Limb (tissue), 2 donors: ENCODE results near the gene FYN.
"Not testable (repeated sequence)": the region's sequence is repeated elsewhere in the genome, so short reads cannot be mapped to it uniquely, and the experiment has no call there.

Experiments
- DNase-seq, 2 donors: peaks; one replicate each; pipeline ENCODE4 v3.0.0-alpha.2; 2016; ENCODE audit errors: extremely low spot score in 2 of 2

The FYN gene

DNA sequence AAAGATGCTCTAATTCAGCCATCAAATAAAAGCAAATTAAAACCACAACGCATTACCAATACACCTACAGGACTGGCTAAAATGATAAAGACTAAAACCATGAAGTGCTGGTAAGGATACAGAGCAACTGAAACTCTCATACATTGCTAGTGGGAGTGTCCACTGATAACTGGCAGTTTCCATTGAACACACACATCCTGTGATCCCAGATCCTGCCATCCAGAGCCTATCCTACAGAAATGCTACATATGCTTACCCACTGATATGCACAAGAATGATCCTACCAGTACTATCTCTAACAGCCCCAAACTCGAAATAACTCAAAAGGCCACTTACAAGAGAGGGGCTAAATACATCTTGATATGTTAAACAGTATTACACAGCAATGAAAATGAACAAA, 81.0 kb downstream of the FYN start:
- no peak for DNase-seq

- no peak for DNase-seq
Measured at GRCh38 chr6:111791415-111791814, 81.8 kb downstream of the FYN start.

GRCh38 chr6:111789598-111789997, 83.7 kb downstream of the FYN start:
- DNase-seq, result peak in 1 of 2 donors; percentile 66

DNA sequence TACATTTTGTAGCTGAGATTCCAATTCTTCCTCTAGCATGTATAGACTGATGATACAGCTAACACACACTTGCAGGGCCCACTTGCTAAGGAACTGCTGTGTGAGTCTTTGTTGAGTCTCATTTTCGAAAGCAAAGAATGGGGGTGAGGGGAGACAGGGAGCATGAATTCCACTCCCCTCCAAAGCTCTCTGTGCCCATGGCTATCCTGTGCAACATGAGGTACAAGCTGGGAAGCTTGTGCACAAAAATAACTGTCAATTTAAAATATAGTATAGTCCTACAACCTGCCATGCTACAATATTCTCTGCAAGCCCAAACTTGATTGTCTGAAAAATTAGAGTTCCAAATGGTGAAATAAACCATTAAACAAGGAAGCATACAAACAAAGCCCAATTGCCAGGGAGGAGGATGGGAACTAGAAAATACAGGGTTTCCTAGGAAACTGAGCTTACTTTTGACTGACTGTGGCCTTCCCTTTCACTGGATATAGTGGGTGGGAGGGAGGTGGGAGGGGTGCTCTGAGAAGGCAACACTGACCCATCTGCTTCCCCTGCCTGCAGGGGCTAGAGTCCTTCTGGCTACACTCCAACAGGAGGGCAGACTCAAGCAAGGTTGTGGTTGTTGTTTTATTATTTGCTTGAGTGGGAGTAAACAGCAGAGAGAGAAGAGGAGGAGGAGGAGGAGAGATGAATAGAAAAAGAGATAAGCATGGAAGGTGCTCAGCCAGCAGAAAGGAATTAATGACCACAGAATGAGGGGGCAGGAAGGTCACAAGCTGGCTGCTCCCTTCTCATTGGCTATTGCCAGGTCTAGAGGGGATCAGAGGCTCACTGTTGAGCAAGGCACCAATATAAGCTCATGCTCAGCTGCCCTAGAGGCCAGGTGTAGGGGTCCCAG, 84.6 kb downstream of the FYN start:
- no peak for DNase-seq

GRCh38 chr6:111786151-111786550, 87.1 kb downstream of the FYN start:
- not testable (repeated sequence) for DNase-seq

DNA sequence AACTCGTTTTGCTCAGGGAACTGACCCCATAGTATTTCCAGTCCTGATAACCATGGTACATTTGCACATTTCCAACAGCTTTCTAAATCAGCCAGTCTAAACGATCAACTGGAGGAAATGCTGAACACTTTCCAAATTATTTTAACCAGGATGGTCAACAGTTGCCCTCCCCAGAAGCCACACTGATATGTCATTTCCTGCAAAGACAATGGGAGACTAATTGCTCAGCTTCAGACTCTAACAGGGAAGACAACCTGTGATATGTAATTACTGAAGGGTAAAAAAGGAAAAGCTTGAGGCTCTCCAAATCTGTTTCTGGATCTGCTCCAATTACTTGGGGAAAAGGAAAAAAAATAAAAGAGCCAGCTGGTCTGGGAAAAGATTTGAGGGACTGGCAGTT, 88.8 kb downstream of the FYN start:
- no peak for DNase-seq

DNA sequence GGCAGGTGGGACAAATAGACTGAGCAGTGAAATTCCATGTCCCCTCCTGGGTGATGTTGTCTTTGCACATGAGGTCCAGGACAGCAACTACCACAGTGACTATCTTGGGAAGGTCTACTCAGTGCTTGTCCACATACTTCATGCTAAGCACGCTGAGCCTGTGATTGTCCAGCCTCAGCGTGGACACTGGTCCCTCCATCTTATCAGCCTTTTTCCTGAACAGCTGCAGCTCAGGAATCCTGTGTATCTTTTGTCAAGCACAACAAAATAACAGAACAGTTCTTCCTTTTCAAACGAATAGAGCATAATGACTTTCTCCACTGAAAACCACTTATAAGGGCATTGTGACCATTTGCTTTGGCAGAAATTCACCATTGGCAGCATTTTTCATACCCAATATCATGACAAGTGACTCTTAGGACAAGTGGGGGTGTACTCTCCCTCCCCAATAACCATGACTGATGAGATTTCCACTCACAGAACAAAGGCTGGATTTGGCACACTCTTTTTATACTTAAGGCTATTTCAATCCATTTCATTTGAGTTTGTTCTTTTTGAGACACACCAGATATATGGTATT, 90.3 kb downstream of the FYN start:
- no peak for DNase-seq

GRCh38 chr6:111782192-111782809, 91.0 kb downstream of the FYN start:
- no peak for DNase-seq

GRCh38 chr6:111781041-111781708, 92.1 kb downstream of the FYN start:
- DNase-seq, result no peak

DNA sequence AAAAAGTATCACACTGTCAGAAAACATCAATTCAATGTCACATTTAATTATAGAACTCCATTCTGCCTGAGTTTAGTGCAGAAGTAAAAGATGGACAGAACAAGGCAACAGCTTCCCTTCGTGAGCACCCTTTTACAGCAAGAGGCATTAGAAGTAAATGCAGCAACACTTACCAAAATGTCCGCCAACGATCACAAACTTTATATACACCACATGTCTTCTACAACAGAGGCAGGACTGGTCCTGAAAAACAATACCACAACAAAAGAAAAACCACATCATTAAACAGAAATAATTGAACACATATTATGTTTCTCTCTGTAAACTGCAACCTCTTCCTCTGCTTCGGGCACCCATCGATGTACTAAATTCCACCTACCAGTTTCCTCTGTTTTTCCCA, 92.9 kb downstream of the FYN start:
- DNase-seq, result no peak

- DNase-seq, result no peak
Measured at GRCh38 chr6:111779660-111780059, 93.6 kb downstream of the FYN start.

DNA sequence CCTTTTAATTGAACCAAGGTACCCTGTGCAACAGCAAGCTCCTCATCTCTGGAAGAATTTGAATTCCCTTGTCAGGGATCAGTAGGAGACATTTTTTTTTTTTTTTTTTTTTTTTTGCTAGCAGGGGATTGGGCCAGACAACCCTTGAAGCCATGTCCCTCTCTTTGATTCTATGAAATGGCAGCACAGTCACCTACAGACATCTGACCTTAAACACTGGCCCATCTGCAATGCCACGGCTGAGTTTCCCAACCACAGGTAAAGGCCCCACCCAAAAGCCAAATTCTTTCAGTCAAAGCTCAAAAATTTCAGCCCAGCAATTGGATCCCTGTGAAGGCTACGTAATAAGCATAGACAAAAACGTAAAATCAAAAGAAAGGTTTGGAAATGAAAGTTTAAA, 94.2 kb downstream of the FYN start:
- no peak for DNase-seq

DNA sequence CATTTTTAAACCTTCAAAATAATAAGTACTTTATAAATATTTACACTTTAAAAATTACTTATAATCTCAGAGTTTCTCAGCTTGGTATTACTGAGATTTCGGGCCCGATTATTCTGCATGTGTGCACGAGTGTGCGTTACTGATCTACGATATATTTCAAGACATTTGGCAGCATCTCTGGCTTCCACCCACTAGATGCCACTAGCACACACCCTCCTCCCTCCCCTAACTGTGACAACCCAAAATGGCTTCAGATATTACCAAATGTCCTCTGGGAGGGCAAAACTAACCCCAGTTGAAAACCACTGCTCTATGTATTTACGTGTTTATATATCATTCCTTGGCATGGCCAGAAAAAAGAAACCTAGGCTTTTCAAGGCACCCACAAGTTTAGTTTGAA, 95.9 kb downstream of the FYN start:
- DNase-seq, result no peak

GRCh38 chr6:111776236-111777221, 96.7 kb downstream of the FYN start:
- no peak for DNase-seq

DNA sequence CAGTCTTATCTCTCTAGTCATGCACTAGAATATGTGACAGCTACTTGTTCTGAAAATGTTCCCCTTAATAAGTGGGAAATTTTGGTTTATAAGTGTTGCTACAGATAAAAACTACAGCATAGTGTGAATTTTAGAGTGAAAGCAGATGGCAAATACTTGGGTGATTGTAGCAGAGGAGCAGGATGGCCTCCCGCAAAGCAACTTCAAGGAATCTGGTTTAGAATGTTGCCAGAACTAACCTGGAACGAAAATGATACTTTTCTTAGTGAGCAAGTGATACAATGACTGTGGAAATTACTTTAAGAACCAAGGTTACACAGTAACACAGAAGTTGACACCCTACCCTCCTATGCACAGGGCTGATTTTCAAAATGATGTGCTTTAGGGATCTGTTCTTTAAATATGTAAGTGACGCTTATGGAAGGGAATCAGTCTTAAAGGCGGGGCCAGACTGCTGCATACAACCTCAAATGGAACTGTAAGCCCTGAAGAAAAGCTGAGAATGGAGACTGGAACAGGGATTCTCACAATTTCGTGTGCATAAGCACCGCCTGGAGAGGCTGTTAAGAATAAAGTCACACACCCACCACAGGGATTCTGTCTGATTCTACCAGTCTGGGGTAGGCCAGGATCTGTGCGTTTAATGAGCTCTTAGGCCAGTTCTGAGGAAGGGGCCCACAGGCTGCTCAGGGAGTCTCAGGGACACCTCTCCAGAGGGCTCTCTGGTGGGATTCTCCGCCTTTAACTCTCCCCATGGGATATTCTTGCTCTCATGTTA, 97.9 kb downstream of the FYN start:
- no peak for DNase-seq

- DNase-seq, result no peak
Measured at GRCh38 chr6:111774346-111774703, 98.9 kb downstream of the FYN start.

DNA sequence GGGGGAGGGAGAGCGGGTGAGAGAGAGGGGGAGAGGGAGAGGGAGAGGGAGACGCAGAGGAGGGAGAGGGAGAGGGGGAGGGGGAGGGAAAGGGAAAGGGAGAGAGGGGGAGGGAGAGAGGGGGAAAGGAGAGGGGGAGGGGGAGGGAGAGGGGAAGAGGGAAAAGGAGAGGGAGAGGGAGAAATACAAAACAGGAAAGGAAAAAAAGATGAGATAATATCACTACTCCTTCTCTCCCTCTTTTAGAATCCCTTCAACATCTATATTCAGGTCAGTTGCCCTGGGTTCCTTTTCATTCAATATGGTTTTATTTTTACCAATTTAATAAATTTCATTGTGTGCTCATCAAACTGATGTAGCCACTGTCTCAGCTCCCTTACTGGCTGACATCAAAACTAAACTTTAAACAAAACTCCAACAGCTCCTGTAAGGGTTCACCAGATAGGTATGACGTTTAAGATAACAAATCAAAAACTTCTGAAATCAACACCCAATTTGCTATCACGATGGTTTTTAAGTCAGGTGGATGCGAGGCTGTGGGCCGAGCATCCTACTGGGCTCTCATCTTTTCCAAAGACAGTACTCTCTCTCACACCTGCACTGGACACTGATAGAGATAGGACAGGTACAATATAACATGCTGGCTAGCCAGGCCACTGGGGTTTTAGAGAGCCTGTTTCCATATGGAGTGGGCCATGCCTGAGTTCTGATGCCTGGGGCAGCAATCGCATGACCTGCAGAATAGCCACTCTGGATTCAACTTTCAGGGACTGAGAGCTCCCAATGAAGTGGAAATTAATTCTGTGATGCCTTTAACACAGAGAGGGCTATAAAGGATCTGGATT, 99.5 kb downstream of the FYN start:
- DNase-seq, result no peak

GRCh38 chr6:111772381-111772780, 100.9 kb downstream of the FYN start:
- DNase-seq, result no peak

GRCh38 chr6:111771629-111772028, 101.6 kb downstream of the FYN start:
- no peak for DNase-seq
